ENCODE data around the gene MAP4.

DNA sequence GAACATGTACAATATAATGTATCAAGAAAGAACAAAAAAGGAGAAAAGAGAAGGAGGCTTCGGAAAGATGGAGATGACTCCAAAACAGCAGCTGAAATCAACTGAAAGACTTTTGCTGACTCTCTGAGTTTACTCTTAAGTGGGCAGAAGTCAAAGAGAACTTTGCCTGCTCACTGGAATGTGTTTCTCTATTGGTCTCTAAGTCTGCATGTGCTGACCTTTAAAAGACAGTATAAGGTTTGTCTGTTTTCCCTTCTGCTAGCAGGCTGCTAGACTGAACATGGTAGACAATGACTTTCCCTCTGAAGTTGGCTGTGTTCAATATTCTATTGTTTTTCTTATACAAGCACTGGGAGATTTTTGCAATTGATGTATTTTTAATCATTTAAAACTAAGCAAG, 7.2 kb upstream of the MAP4 start:
- TF ChIP-seq HOXA7 (CRISPR knock-in tag; IDR thresholded peaks at IDR 0.05) = no peak
- TF ChIP-seq, protein P1, sequence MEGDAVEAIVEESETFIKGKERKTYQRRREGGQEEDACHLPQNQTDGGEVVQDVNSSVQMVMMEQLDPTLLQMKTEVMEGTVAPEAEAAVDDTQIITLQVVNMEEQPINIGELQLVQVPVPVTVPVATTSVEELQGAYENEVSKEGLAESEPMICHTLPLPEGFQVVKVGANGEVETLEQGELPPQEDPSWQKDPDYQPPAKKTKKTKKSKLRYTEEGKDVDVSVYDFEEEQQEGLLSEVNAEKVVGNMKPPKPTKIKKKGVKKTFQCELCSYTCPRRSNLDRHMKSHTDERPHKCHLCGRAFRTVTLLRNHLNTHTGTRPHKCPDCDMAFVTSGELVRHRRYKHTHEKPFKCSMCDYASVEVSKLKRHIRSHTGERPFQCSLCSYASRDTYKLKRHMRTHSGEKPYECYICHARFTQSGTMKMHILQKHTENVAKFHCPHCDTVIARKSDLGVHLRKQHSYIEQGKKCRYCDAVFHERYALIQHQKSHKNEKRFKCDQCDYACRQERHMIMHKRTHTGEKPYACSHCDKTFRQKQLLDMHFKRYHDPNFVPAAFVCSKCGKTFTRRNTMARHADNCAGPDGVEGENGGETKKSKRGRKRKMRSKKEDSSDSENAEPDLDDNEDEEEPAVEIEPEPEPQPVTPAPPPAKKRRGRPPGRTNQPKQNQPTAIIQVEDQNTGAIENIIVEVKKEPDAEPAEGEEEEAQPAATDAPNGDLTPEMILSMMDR (CRISPR knock-in tag; IDR thresholded peaks at IDR 0.05) = no peak
